HUDEP-2 (cell line): ENCODE measurements around the gene KCNH5.

ENCODE experiments used
- DNase-seq, 76 experiments: peaks; one replicate each; lab custom pipeline; 2025; ENCODE audit not compliant: unreplicated experiment in 76 of 76; lab: John Stamatoyannopoulos, UW

The KCNH5 gene

GRCh38 chr14:63006531-63006930 is 38.7 kb downstream of the KCNH5 start:
- DNase-seq = no peak

DNA sequence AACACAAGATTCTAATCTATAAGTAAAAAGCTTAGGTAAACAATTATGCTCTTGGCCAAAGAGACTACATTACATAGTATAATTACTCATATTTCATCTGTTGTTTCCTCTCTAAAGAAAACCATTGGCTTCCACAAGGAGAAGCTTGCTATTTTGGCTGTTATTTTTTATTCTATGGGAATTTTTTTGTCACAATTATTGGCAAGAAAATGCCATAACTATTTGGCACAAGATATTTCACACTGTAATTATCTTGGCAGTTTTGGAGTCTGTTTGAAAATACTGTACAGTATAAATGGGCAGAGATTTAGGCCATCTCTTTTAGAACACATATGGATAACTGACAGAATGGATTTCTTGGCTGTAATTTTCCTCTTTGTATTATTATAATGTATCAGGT is 51.2 kb downstream of the KCNH5 start:
- no peak for DNase-seq

DNA sequence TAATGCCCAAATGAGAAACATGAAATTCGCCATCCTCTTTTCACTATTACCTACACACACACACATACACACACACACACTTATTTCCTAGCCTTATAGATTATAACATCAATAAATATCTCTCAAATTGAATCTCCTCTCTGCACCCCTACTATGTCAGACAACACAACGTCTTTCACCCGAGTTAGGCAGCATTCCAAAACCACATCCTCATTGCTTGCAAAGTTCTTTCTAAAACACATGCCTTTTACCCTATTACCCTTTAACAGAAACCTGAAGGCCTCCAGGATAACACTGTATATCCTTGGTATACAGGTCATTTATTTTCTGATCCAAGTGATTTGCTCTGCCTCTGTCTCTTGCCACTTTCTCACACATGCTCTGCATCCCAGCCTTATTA is 56.3 kb downstream of the KCNH5 start:
- peak in 1 of 76 experiments; percentile 8 for DNase-seq

DNA sequence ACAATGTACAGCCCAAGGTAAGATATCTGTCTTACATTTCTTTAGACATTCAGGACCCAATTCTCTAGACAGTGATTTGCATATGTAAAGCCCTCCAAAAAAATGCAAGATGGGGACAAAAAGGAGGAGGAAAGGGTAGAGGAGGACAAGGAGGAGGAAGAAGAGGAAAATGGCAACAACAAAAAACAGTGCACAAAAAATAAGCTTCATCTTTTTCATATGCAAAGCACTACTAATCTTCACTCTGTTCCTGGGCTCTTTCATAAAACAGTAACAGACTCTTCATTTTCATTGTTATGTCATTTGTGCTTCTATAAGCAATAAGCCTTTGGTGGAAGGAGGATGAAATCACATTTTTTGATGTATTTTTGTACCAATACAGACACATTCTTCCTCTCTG is 61.4 kb downstream of the KCNH5 start:
- DNase-seq = no peak

- DNase-seq = no peak
Measured at GRCh38 chr14:62980693-62981092, 64.6 kb downstream of the KCNH5 start.

DNA sequence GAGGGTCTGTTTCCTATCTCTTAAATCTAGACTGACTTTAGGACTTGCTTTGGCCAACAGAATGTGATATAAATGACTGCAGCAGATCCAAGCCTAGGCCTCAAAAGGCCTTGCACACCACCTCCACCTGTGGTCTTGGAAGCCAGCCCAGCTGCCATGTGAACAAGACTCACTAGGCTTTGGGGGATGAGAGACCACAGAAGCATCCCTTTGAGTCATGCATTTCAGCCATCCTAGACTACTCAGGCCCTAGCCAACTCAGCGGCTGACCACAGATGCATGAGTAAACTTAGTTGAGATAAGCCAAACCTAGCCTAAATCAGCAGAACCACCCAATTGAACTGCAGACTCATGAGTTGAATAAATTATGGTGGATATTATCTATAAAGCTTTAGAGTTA is 87.7 kb downstream of the KCNH5 start:
- peak in 10 of 76 experiments; percentile 1 to 46 (median 11) for DNase-seq

DNA sequence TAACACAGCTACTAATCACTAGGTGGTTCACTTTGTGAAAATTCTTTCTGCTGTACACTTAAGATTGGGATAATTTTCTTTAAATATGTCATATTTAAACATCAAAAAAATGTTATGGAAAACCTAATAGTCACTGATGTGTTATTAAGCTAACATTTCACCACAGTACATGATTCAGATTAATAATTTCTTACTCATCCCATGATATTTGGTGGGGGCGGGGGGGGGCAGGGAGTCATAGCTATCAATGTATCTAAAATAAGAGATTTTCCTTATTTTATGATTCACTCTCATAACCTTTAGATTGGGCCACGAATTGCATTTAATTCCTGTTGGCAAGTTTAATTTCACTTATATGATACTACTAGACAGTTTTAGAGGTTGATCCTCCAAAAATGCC is 88.8 kb downstream of the KCNH5 start:
- no peak for DNase-seq

- DNase-seq = no peak
Measured at GRCh38 chr14:62954165-62954564, 91.1 kb downstream of the KCNH5 start.

DNA sequence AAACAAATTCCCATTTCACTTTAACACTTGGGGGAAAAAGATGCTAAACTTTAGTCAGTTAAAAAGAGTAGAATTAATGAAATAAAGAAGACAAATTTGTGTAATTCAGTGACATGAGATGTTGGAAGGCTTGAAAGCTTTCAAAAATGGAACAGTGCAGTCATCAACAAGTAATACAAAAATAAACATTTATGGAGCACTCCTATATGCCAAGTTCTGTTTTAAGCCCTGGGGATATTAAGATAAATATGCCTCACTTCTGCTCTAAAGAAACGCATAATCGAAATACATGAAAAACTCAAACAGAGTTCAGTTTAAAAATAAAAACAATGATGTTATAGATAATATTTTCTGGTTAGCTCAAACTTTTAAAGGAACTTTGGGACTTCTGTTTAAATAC is 93.0 kb downstream of the KCNH5 start:
- no peak for DNase-seq

GRCh38 chr14:62947301-62947700 is 98.0 kb downstream of the KCNH5 start:
- no peak for DNase-seq

GRCh38 chr14:62946221-62946620 is 99.0 kb downstream of the KCNH5 start:
- no peak for DNase-seq

DNA sequence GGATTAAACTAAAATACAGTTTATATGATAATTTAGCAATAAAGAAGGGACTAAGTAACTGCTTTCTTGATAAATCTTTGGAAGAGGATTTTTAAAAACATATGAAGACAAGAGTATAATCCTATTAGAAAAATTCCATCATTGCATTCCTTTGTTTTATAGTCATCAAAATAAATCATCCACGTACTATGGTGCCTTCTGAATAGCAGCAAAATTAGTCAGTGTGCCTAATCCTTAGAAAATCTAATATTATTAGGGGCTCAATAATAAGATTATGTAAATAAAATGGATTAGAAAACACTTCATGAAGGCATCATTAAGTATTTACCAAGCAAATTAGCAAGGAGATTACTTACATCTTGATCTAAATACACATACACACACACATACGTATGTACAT is 102.1 kb downstream of the KCNH5 start:
- DNase-seq = no peak

- no peak for DNase-seq
Measured at GRCh38 chr14:62939970-62940369, 105.3 kb downstream of the KCNH5 start.

GRCh38 chr14:62938778-62939177 is 106.5 kb downstream of the KCNH5 start:
- no peak for DNase-seq

DNA sequence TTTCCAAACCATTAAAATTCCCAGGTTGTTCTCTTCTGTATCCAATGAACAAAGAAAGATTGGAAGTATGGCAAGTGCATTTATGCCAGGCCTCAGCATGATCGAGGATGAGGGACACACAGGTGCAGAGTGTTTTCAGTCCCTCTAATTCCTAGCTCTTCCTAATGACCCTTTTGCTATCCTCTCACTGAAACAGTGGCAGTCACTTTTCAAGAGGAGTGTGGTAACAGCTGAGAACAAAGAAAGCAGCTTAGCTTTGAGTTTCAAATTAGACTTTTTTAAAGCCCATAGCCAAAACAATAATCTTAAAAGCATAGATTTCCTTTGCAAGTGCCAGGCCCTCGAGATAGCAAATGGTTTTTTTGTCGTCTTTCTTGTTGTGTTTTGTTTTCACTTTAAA is 110.8 kb downstream of the KCNH5 start:
- DNase-seq = no peak

- DNase-seq = no peak
Measured at GRCh38 chr14:62921466-62921865, 123.8 kb downstream of the KCNH5 start.

DNA sequence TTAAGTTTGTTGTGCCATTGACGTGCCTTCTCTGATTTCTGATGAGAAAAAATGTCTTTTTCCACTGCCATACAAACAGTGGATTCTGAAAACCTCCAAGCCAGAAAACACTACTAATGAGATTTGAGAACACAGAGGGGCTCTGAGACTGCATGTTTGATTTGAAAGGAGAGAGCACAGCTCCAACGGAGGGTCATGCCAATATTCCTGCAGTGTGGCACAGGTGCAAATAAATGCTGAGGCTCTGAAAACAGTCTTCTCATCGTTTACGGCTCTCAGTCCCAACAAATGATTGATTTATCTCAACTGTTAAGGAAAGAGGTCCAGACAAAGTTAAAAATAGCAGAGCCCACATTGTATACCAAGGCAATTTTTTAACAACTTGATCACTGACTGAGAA is 128.7 kb downstream of the KCNH5 start:
- no peak for DNase-seq

GRCh38 chr14:62914873-62915272 is 130.4 kb downstream of the KCNH5 start:
- no peak for DNase-seq

DNA sequence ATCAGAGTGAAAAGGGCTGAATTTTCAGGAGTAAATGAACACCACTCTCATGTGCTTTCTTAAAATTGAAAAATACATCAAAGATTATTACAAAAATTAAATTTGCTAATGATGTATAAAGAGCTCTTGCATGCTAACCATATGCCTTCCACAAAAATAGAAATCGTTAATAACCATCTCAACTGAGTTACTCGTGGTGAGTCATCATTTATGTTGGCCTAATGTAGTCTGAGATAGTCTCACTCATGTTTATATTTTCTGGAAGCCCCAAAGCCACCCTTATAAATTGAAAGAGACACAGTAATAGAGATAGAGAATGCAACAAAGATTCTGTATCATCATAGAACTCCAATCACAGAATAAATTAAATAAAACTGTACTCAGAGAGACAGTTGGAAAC is 131.2 kb downstream of the KCNH5 start:
- DNase-seq = no peak

- DNase-seq = no peak
Measured at GRCh38 chr14:62908506-62908905, 136.8 kb downstream of the KCNH5 start.

DNA sequence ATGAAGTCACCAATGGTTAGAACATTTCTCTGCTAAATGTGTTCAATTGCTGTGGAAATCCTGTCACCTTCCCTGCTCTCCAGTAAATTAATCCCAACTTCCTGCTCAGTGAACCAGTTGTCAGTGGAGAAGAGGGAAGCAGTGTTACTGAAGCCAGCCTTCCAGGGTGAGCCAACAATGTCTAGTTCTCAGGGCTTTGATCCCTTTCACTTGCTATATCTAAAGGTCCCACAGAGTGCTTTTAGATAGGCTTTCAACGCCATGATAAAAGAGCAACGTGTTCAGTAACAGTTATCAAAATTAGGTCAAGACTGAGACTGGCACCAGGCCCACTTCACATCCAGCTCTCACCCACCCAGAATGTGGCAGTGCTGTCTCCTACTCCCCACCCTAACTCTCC is 139.7 kb downstream of the KCNH5 start:
- DNase-seq = peak in 1 of 76 experiments; percentile 5

DNA sequence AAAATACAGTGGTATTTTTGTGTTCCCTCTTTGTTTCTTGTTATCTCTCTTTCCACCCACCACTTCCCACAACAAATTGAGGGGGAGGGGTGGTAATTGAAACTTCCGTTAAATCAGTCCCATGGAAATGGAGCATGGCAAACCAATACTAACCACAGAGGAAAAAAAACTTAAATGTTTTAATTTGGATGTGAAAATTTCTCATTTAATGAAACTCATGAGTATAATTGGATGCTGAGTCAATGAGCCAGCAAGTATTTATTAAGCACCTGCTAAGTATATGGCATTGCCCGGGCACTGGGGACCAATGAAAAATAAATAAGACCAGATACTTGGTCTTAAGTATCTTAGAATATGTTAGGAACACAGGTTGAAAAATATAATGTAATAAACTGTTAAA is 147.5 kb downstream of the KCNH5 start:
- no peak for DNase-seq

DNA sequence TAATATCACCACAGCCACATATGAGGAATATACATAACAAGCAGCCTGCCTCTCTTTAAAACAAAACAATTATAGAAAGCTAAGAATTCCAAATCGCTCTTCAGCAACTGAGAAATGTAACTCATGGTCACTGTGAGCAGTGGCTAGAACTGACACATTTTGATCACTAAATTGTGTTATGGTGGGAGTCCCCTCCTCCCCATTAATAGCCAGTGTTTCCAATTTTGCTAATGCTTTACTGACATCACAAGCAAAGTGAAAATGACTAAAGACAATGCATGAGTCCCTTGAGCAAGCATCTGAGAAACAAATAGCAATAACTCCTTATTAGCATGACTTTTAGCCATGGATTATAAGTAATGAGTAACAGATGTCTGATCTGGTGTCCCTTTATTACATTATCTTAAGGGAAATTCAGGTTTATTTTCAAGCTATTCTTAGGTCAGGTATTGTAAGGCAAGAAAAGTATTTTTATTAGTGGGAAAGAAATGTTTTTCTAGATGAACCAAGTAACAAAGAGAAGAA is 148.3 kb downstream of the KCNH5 start:
- DNase-seq = no peak
